ENCODE data around the gene NTF3. TPM values are rescaled to one million over a fixed set of nuclear protein-coding genes. Genes with fewer than 3 reads are reported as not detected.

Gene NTF3
- polyA plus RNA-seq, 1 donor (not counting 4 experiments of a cell fraction or from before 2014, with no cell fraction given) = not detected

GRCh38 chr12:5470221-5470620 lies 38.3 kb downstream of the NTF3 start:
- dilution Hi-C loops (cut with MboI; ENCODE audit: extremely low pct_ligation_motif_present, low sequenced_read_pairs) = no loop called here
- Histone ChIP-seq H3K36me3 (ENCODE audit: control insufficient read depth in 2 of 2, extremely low read depth in 1 of 2, insufficient read depth in 2 of 2, low read length in 2 of 2) (no peaks in the 10 kb centered on the region), H3K9me1 (ENCODE audit: control insufficient read depth, extremely low read depth, insufficient read depth, low read length) (no peaks in the 10 kb centered on the region), H3K79me2 (ENCODE audit: control insufficient read depth, insufficient read depth, low read length) (no peaks in the 10 kb centered on the region), H3K27ac (ENCODE audit: control insufficient read depth, insufficient read depth, low read length) (no peak overlapping the region), H3K4me2 (ENCODE audit: control insufficient read depth, extremely low read depth, insufficient read depth, low read depth, low read length) (no peak overlapping the region), H3K9me3 (ENCODE audit: control insufficient read depth, low read depth, low read length) (no peaks in the 10 kb centered on the region), H3K4me1 (ENCODE audit: control insufficient read depth, extremely low read depth, insufficient read depth, low read length) (peaks cover 4% of the 10 kb centered on the region), H3K9ac (ENCODE audit: control insufficient read depth, extremely low read depth, insufficient read depth, low read length) (no peak overlapping the region), H4K20me1 (ENCODE audit: control insufficient read depth, extremely low read depth, insufficient read depth, low read length) (no peaks in the 10 kb centered on the region), H3K4me3 (ENCODE audit: control insufficient read depth in 2 of 3, extremely low read depth in 1 of 3, insufficient read depth in 2 of 3, low read depth in 1 of 3, low read length in 3 of 3) (no peak overlapping the region), H2AFZ (ENCODE audit: control insufficient read depth, low read length) (no peak overlapping the region), H3K27me3 (ENCODE audit: control insufficient read depth, extremely low read depth, insufficient read depth, low read length) (peaks cover 5% of the 10 kb centered on the region)
- no peak for FAIRE-seq
- TF ChIP-seq CTCF (optimal IDR thresholded peaks at IDR 0.05 in 1 of 3, IDR thresholded peaks at IDR 0.05 in 1 of 3, conservative IDR thresholded peaks at IDR 0.05 in 1 of 3; ENCODE audit: extremely low read depth in 1 of 3, insufficient read depth in 2 of 3, low read length in 3 of 3) (no peak), EZH2 (IDR thresholded peaks at IDR 0.05; ENCODE audit: low read length) (no peak)
- no peak for DNase-seq (ENCODE audit: low read depth, low spot score)

GRCh38 chr12:5470703-5471102 lies 38.8 kb downstream of the NTF3 start:
- no peak overlapping the region for H3K27ac ChIP-seq (ENCODE audit: control insufficient read depth, insufficient read depth, low read length)
- H3K36me3 ChIP-seq (ENCODE audit: control insufficient read depth in 2 of 2, extremely low read depth in 1 of 2, insufficient read depth in 2 of 2, low read length in 2 of 2) = no peaks in the 10 kb centered on the region
- H3K9ac ChIP-seq (ENCODE audit: control insufficient read depth, extremely low read depth, insufficient read depth, low read length) = no peak overlapping the region
- no peak overlapping the region for H3K4me3 ChIP-seq (ENCODE audit: control insufficient read depth in 2 of 3, extremely low read depth in 1 of 3, insufficient read depth in 2 of 3, low read depth in 1 of 3, low read length in 3 of 3)
- TF ChIP-seq CTCF (optimal IDR thresholded peaks at IDR 0.05 in 1 of 3, IDR thresholded peaks at IDR 0.05 in 1 of 3, conservative IDR thresholded peaks at IDR 0.05 in 1 of 3; ENCODE audit: extremely low read depth in 1 of 3, insufficient read depth in 2 of 3, low read length in 3 of 3) = no peak
- TF ChIP-seq EZH2 (IDR thresholded peaks at IDR 0.05; ENCODE audit: low read length) = no peak
- peaks cover 5% of the 10 kb centered on the region for H3K27me3 ChIP-seq (ENCODE audit: control insufficient read depth, extremely low read depth, insufficient read depth, low read length)
- dilution Hi-C loops (cut with MboI; ENCODE audit: extremely low pct_ligation_motif_present, low sequenced_read_pairs) = no loop called here
- H4K20me1 ChIP-seq (ENCODE audit: control insufficient read depth, extremely low read depth, insufficient read depth, low read length) = no peaks in the 10 kb centered on the region
- no peaks in the 10 kb centered on the region for H3K79me2 ChIP-seq (ENCODE audit: control insufficient read depth, insufficient read depth, low read length)
- H3K9me3 ChIP-seq (ENCODE audit: control insufficient read depth, low read depth, low read length) = no peaks in the 10 kb centered on the region
- no peak overlapping the region for H3K4me2 ChIP-seq (ENCODE audit: control insufficient read depth, extremely low read depth, insufficient read depth, low read depth, low read length)
- H3K9me1 ChIP-seq (ENCODE audit: control insufficient read depth, extremely low read depth, insufficient read depth, low read length) = no peaks in the 10 kb centered on the region
- peaks cover 4% of the 10 kb centered on the region for H3K4me1 ChIP-seq (ENCODE audit: control insufficient read depth, extremely low read depth, insufficient read depth, low read length)
- H2AFZ ChIP-seq (ENCODE audit: control insufficient read depth, low read length) = no peak overlapping the region
- no peak for FAIRE-seq
- DNase-seq (ENCODE audit: low read depth, low spot score) = no peak
